ENCODE measurements around the gene IGSF6. TPM values are rescaled to one million over a fixed set of nuclear protein-coding genes. Genes with fewer than 3 reads are reported as not detected.

Gene IGSF6
- polyA plus RNA-seq, 1 of the 3 experiments (the other 2 are of a cell fraction) = not detected

GRCh38 chr16:21617607-21618006 lies 34.8 kb downstream of the IGSF6 start:
- no peaks in the 10 kb centered on the region for H3K9me3 ChIP-seq
- no peak overlapping the region for H3K9ac ChIP-seq
- peaks cover 12% of the 10 kb centered on the region for H3F3A ChIP-seq (replicated peaks; ENCODE audit: insufficient read depth)
- no peak overlapping the region for H2AFZ ChIP-seq (ENCODE audit: low read depth)
- H3K79me2 ChIP-seq (ENCODE audit: insufficient read depth) = peaks cover 87% of the 10 kb centered on the region
- TF ChIP-seq IRF3 (IDR thresholded peaks at IDR 0.05; ENCODE audit: low read depth, low read length) (no peak), EP300 (IDR thresholded peaks at IDR 0.05; ENCODE audit: borderline replicate concordance in 1 of 2, low read depth in 1 of 2, low read length in 1 of 2) (no peak), PBX3 (IDR thresholded peaks at IDR 0.05) (no peak), TCF12 (IDR thresholded peaks at IDR 0.05) (no peak), RCOR1 (IDR thresholded peaks at IDR 0.05; ENCODE audit: low read length) (no peak), CTCF (IDR thresholded peaks at IDR 0.05) (no peak), TEAD4 (IDR thresholded peaks at IDR 0.05; ENCODE audit: borderline replicate concordance, insufficient read depth) (no peak), USF2 (IDR thresholded peaks at IDR 0.05; ENCODE audit: borderline replicate concordance, low read depth, low read length) (no peak), ZBTB33 (IDR thresholded peaks at IDR 0.05; ENCODE audit: borderline replicate concordance, low read depth) (no peak), MXI1 (IDR thresholded peaks at IDR 0.05; ENCODE audit: low read depth, low read length) (no peak), NFIC (IDR thresholded peaks at IDR 0.05; ENCODE audit: borderline replicate concordance) (no peak), RAD21 (IDR thresholded peaks at IDR 0.05; ENCODE audit: low read length) (no peak), MEF2A (IDR thresholded peaks at IDR 0.05; ENCODE audit: borderline replicate concordance, low read depth) (no peak), GATA2 (CRISPR knock-in tag; IDR thresholded peaks at IDR 0.05) (no peak), TAF1 (IDR thresholded peaks at IDR 0.05; ENCODE audit: borderline replicate concordance, low read depth, low read length) (no peak), POLR2AphosphoS5 (IDR thresholded peaks at IDR 0.05; ENCODE audit: low read depth, low read length) (no peak), EZH2phosphoT487 (IDR thresholded peaks at IDR 0.05; ENCODE audit: borderline replicate concordance, low read depth) (no peak), REST (IDR thresholded peaks at IDR 0.05; ENCODE audit: low read depth, low read length) (no peak)
- CTCF ChIA-PET = interaction anchor here (1.0 kb wide), 1 partner anchor 17 kb away, joined by 3 read pairs; no protein-coding TSS in a partner anchor
- H3K27ac ChIP-seq (ENCODE audit: low read depth in 2 of 2, low read length in 1 of 2) = no peak overlapping the region
- WGBS (ENCODE audit: low lambda C conversion rate) = 100% methylated on average over 3 of the region's 3 CpGs
- DNase-seq = no peak
- peaks cover 8 to 12% of the 10 kb centered on the region in 2 experiments for H3K36me3 ChIP-seq (replicated peaks in 1 of 2; ENCODE audit: control insufficient read depth in 1 of 2, insufficient read depth in 2 of 2, low read length in 1 of 2)
- POLR2A ChIA-PET = no interaction called here
- H4K20me1 ChIP-seq (ENCODE audit: insufficient read depth) = peaks cover 8% of the 10 kb centered on the region
- no peak overlapping the region for H3K4me3 ChIP-seq (ENCODE audit: low read depth in 2 of 2, low read length in 1 of 2)
- H3K4me2 ChIP-seq = no peak overlapping the region
- H3K4me1 ChIP-seq (ENCODE audit: control insufficient read depth in 1 of 2, insufficient read depth in 2 of 2, low read depth in 1 of 2, low read length in 1 of 2) = peaks cover 15 to 16% of the 10 kb centered on the region in 2 experiments
- H3K27me3 ChIP-seq (ENCODE audit: insufficient read depth) = no peaks in the 10 kb centered on the region
- no peaks in the 10 kb centered on the region for H3K9me2 ChIP-seq
